ENCODE measurements around the gene ADSL.

GRCh38 chr22:40405178-40406062 is 59.1 kb downstream of the ADSL start:
- TF ChIP-seq POLR2A (IDR thresholded peaks at IDR 0.05) (no peak), CTCF (IDR thresholded peaks at IDR 0.05) (no peak)

Data from right lobe of liver (tissue), 4 donors.